ENCODE measurements around the gene MAMLD1. TPM values are rescaled to one million over a fixed set of nuclear protein-coding genes. Genes with fewer than 3 reads are reported as not detected.

The MAMLD1 gene
- total and polyA plus RNA-seq, 4 experiments from 2014 or later, result 0.43 to 2.0 (median 1.3) TPM

- ChIA-PET CTCF (ENCODE audit: partially characterized antibody) (no interaction called here), POLR2A (ENCODE audit: partially characterized antibody) (no interaction called here)
- no peak overlapping the region for H3K4me3 ChIP-seq (ENCODE audit: low read length in 2 of 2)
- Mint-ChIP-seq H3K9me3 (no peaks in the 10 kb centered on the region), H3K36me3 (no peaks in the 10 kb centered on the region), H3K4me1 (peaks cover 10 to 18% (median 11%) of the 10 kb centered on the region in 4 donors), H3K27ac (no peak overlapping the region), H3K27me3 (no peaks in the 10 kb centered on the region), H3K4me3 (no peak overlapping the region)
- intact Hi-C loops (cut with micrococcal nuclease), result no loop called here
- H3K4me1 ChIP-seq (ENCODE audit: insufficient read depth, low read length), result peaks cover 15% of the 10 kb centered on the region
- no peaks in the 10 kb centered on the region for H3K9me3 ChIP-seq (ENCODE audit: control insufficient read depth in 1 of 2, low read length in 2 of 2)
- H3K27ac ChIP-seq (ENCODE audit: low read depth, low read length), result no peak overlapping the region
- no peak for DNase-seq
- H3K27me3 ChIP-seq (ENCODE audit: insufficient read depth, low read length), result no peaks in the 10 kb centered on the region
- no peaks in the 10 kb centered on the region for H3K36me3 ChIP-seq (ENCODE audit: insufficient read depth, low read length)
These were observed 93.3 kb downstream of the MAMLD1 start for GRCh38 chrX:150456466-150456865.

GRCh38 chrX:150456941-150457340, 93.8 kb downstream of the MAMLD1 start:
- CTCF ChIA-PET (ENCODE audit: partially characterized antibody), result no interaction called here
- POLR2A ChIA-PET (ENCODE audit: partially characterized antibody), result no interaction called here
- Mint-ChIP-seq H3K9me3 (no peaks in the 10 kb centered on the region), H3K27me3 (no peaks in the 10 kb centered on the region), H3K27ac (no peak overlapping the region), H3K4me3 (no peak overlapping the region), H3K36me3 (no peaks in the 10 kb centered on the region), H3K4me1 (peaks cover 7 to 13% (median 11%) of the 10 kb centered on the region in 4 donors)
- intact Hi-C loops (cut with micrococcal nuclease), result no loop called here
- H3K27me3 ChIP-seq (ENCODE audit: insufficient read depth, low read length), result no peaks in the 10 kb centered on the region
- no peaks in the 10 kb centered on the region for H3K36me3 ChIP-seq (ENCODE audit: insufficient read depth, low read length)
- H3K4me3 ChIP-seq (ENCODE audit: low read length in 2 of 2), result no peak overlapping the region
- no peak for DNase-seq
- no peaks in the 10 kb centered on the region for H3K9me3 ChIP-seq (ENCODE audit: control insufficient read depth in 1 of 2, low read length in 2 of 2)
- H3K27ac ChIP-seq (ENCODE audit: low read depth, low read length), result no peak overlapping the region
- peaks cover 15% of the 10 kb centered on the region for H3K4me1 ChIP-seq (ENCODE audit: insufficient read depth, low read length)

- Histone ChIP-seq H3K4me3 (ENCODE audit: low read length in 2 of 2) (no peak overlapping the region), H3K27me3 (ENCODE audit: insufficient read depth, low read length) (no peaks in the 10 kb centered on the region), H3K36me3 (ENCODE audit: insufficient read depth, low read length) (no peaks in the 10 kb centered on the region), H3K27ac (ENCODE audit: low read depth, low read length) (no peak overlapping the region), H3K4me1 (ENCODE audit: insufficient read depth, low read length) (peaks cover 15% of the 10 kb centered on the region), H3K9me3 (ENCODE audit: control insufficient read depth in 1 of 2, low read length in 2 of 2) (no peaks in the 10 kb centered on the region)
- H3K4me1 Mint-ChIP-seq, result peaks cover 7 to 11% (median 10%) of the 10 kb centered on the region in 4 donors
- peak overlapping the region in 1 of 8 donors; percentile 52 for H3K4me3 Mint-ChIP-seq
- H3K9me3 Mint-ChIP-seq, result no peaks in the 10 kb centered on the region
- no peaks in the 10 kb centered on the region for H3K27me3 Mint-ChIP-seq
- DNase-seq, result peak in 4 of 5 donors; percentile 13 to 24 (median 16)
- H3K36me3 Mint-ChIP-seq, result no peaks in the 10 kb centered on the region
- intact Hi-C loops (cut with micrococcal nuclease), result no loop called here
- ChIA-PET POLR2A (ENCODE audit: partially characterized antibody) (no interaction called here), CTCF (ENCODE audit: partially characterized antibody) (no interaction called here)
- H3K27ac Mint-ChIP-seq, result peak overlapping the region in 6 of 7 donors; percentile 17 to 85 (median 78)
These were observed 96.1 kb downstream of the MAMLD1 start for GRCh38 chrX:150459196-150459595.

GRCh38 chrX:150460063-150460462, 96.9 kb downstream of the MAMLD1 start:
- Histone ChIP-seq H3K9me3 (ENCODE audit: control insufficient read depth in 1 of 2, low read length in 2 of 2) (no peaks in the 10 kb centered on the region), H3K27ac (ENCODE audit: low read depth, low read length) (no peak overlapping the region), H3K4me1 (ENCODE audit: insufficient read depth, low read length) (peaks cover 15% of the 10 kb centered on the region), H3K27me3 (ENCODE audit: insufficient read depth, low read length) (no peaks in the 10 kb centered on the region), H3K4me3 (ENCODE audit: low read length in 2 of 2) (no peak overlapping the region), H3K36me3 (ENCODE audit: insufficient read depth, low read length) (no peaks in the 10 kb centered on the region)
- CTCF ChIA-PET (ENCODE audit: partially characterized antibody), result no interaction called here
- H3K9me3 Mint-ChIP-seq, result no peaks in the 10 kb centered on the region
- peaks cover 7 to 11% (median 10%) of the 10 kb centered on the region in 4 donors for H3K4me1 Mint-ChIP-seq
- H3K27ac Mint-ChIP-seq, result peak overlapping the region in 2 of 7 donors; percentile 29 to 33
- no peak overlapping the region for H3K4me3 Mint-ChIP-seq
- intact Hi-C loops (cut with micrococcal nuclease), result no loop called here
- no peaks in the 10 kb centered on the region for H3K27me3 Mint-ChIP-seq
- H3K36me3 Mint-ChIP-seq, result no peaks in the 10 kb centered on the region
- POLR2A ChIA-PET (ENCODE audit: partially characterized antibody), result no interaction called here
- no peak for DNase-seq

- no peak overlapping the region for H3K4me3 Mint-ChIP-seq
- ChIA-PET CTCF (ENCODE audit: partially characterized antibody) (no interaction called here), POLR2A (ENCODE audit: partially characterized antibody) (no interaction called here)
- intact Hi-C loops (cut with micrococcal nuclease), result no loop called here
- H3K9me3 Mint-ChIP-seq, result no peaks in the 10 kb centered on the region
- Histone ChIP-seq H3K4me3 (ENCODE audit: low read length in 2 of 2) (no peak overlapping the region), H3K27me3 (ENCODE audit: insufficient read depth, low read length) (no peaks in the 10 kb centered on the region), H3K9me3 (ENCODE audit: control insufficient read depth in 1 of 2, low read length in 2 of 2) (no peaks in the 10 kb centered on the region), H3K4me1 (ENCODE audit: insufficient read depth, low read length) (peaks cover 15% of the 10 kb centered on the region), H3K36me3 (ENCODE audit: insufficient read depth, low read length) (no peaks in the 10 kb centered on the region), H3K27ac (ENCODE audit: low read depth, low read length) (no peak overlapping the region)
- H3K27ac Mint-ChIP-seq, result no peak overlapping the region
- H3K4me1 Mint-ChIP-seq, result peaks cover 7 to 11% (median 10%) of the 10 kb centered on the region in 4 donors
- H3K36me3 Mint-ChIP-seq, result no peaks in the 10 kb centered on the region
- no peaks in the 10 kb centered on the region for H3K27me3 Mint-ChIP-seq
- DNase-seq, result no peak
These were observed 97.7 kb downstream of the MAMLD1 start for GRCh38 chrX:150460781-150461180.

- Histone ChIP-seq H3K4me3 (ENCODE audit: low read length in 2 of 2) (no peak overlapping the region), H3K27me3 (ENCODE audit: insufficient read depth, low read length) (no peaks in the 10 kb centered on the region), H3K36me3 (ENCODE audit: insufficient read depth, low read length) (no peaks in the 10 kb centered on the region), H3K4me1 (ENCODE audit: insufficient read depth, low read length) (peaks cover 15% of the 10 kb centered on the region), H3K9me3 (ENCODE audit: control insufficient read depth in 1 of 2, low read length in 2 of 2) (no peaks in the 10 kb centered on the region), H3K27ac (ENCODE audit: low read depth, low read length) (no peak overlapping the region)
- intact Hi-C loops (cut with micrococcal nuclease), result no loop called here
- Mint-ChIP-seq H3K4me3 (no peak overlapping the region), H3K27me3 (no peaks in the 10 kb centered on the region), H3K9me3 (peaks cover 0 to 2% (median 0%) of the 10 kb centered on the region in 8 donors), H3K4me1 (peaks cover 7 to 11% (median 10%) of the 10 kb centered on the region in 4 donors), H3K27ac (no peak overlapping the region), H3K36me3 (no peaks in the 10 kb centered on the region)
- CTCF ChIA-PET (ENCODE audit: partially characterized antibody), result no interaction called here
- DNase-seq, result no peak
- POLR2A ChIA-PET (ENCODE audit: partially characterized antibody), result no interaction called here
These were observed 100.4 kb downstream of the MAMLD1 start for GRCh38 chrX:150463566-150463965.

GRCh38 chrX:150464001-150464400, 100.9 kb downstream of the MAMLD1 start:
- no peaks in the 10 kb centered on the region for H3K36me3 Mint-ChIP-seq
- no peak overlapping the region for H3K27ac Mint-ChIP-seq
- H3K27ac ChIP-seq (ENCODE audit: low read depth, low read length), result no peak overlapping the region
- H3K4me1 ChIP-seq (ENCODE audit: insufficient read depth, low read length), result peaks cover 10% of the 10 kb centered on the region
- no peaks in the 10 kb centered on the region for H3K36me3 ChIP-seq (ENCODE audit: insufficient read depth, low read length)
- ChIA-PET POLR2A (ENCODE audit: partially characterized antibody) (no interaction called here), CTCF (ENCODE audit: partially characterized antibody) (no interaction called here)
- H3K9me3 ChIP-seq (ENCODE audit: control insufficient read depth in 1 of 2, low read length in 2 of 2), result no peaks in the 10 kb centered on the region
- no peak overlapping the region for H3K4me3 Mint-ChIP-seq
- no peak overlapping the region for H3K4me3 ChIP-seq (ENCODE audit: low read length in 2 of 2)
- DNase-seq, result no peak
- no peaks in the 10 kb centered on the region for H3K27me3 Mint-ChIP-seq
- H3K4me1 Mint-ChIP-seq, result peaks cover 6 to 8% (median 6%) of the 10 kb centered on the region in 4 donors
- peaks cover 0 to 2% (median 0%) of the 10 kb centered on the region in 8 donors for H3K9me3 Mint-ChIP-seq
- no peaks in the 10 kb centered on the region for H3K27me3 ChIP-seq (ENCODE audit: insufficient read depth, low read length)
- intact Hi-C loops (cut with micrococcal nuclease), result no loop called here

GRCh38 chrX:150465326-150465725, 102.2 kb downstream of the MAMLD1 start:
- Histone ChIP-seq H3K4me3 (ENCODE audit: low read length in 2 of 2) (no peak overlapping the region), H3K4me1 (ENCODE audit: insufficient read depth, low read length) (no peaks in the 10 kb centered on the region), H3K27ac (ENCODE audit: low read depth, low read length) (no peak overlapping the region), H3K36me3 (ENCODE audit: insufficient read depth, low read length) (no peaks in the 10 kb centered on the region), H3K9me3 (ENCODE audit: control insufficient read depth in 1 of 2, low read length in 2 of 2) (no peaks in the 10 kb centered on the region), H3K27me3 (ENCODE audit: insufficient read depth, low read length) (no peaks in the 10 kb centered on the region)
- CTCF ChIA-PET (ENCODE audit: partially characterized antibody), result no interaction called here
- no peak for DNase-seq
- Mint-ChIP-seq H3K27me3 (no peaks in the 10 kb centered on the region), H3K36me3 (no peaks in the 10 kb centered on the region), H3K9me3 (peaks cover 0 to 2% (median 0%) of the 10 kb centered on the region in 8 donors), H3K27ac (no peak overlapping the region), H3K4me1 (peaks cover 0 to 1% (median 0%) of the 10 kb centered on the region in 4 donors), H3K4me3 (no peak overlapping the region)
- intact Hi-C loops (cut with micrococcal nuclease), result no loop called here
- POLR2A ChIA-PET (ENCODE audit: partially characterized antibody), result no interaction called here
